Fibroblast of lung (primary cell): ENCODE results near the gene CDKN2A.

ENCODE experiments used
- CTCF ChIP-seq, 2 donors: IDR thresholded peaks in 1 of 2; conservative IDR thresholded peaks in 1 of 2; 1 replicate in 1 of 2; 2 replicates in 1 of 2; pipeline ENCODE4 v1.5.1; 2011 to 2012; ENCODE audit warnings: low read length in 2 of 2, control low read depth in 1 of 2, inconsistent platforms in 1 of 2, low read depth in 1 of 2, mild to moderate bottlenecking in 1 of 2
- EZH2 ChIP-seq: IDR thresholded peaks from 2 replicates; pipeline ENCODE4 v1.5.1; 2012; ENCODE audit warnings: low read length, control low read depth, mild to moderate bottlenecking; ENCODE audit errors: missing control alignments

GRCh38 chr9:21998026-21998425 lies 3.8 kb upstream of the CDKN2A start:
- TF ChIP-seq CTCF (conservative IDR thresholded peaks at IDR 0.05 in 1 of 2, IDR thresholded peaks at IDR 0.05 in 1 of 2; ENCODE audit: low read depth in 1 of 2, low read length in 2 of 2) (no peak), EZH2 (no peak)
